Pancreas (tissue), 10 donors: ENCODE results near the gene AGPAT4. TPM values are rescaled to one million over a fixed set of nuclear protein-coding genes. Genes with fewer than 3 reads are reported as not detected.

Source experiments
- ATAC-seq, 4 donors: fragments of 200-7000 bp; cut with Tn5 transposase; one replicate each; pipeline versions ENCODE4 v1.8.0 to v1.9.1; 2020; ENCODE audit warnings: mild to moderate bottlenecking in 4 of 4, moderate library complexity in 4 of 4
- DNase-seq, 6 donors: peaks; one replicate each; pipeline ENCODE4 v3.0.0-alpha.2; 2020
- FAIRE-seq: peaks from 2 replicates; lab custom pipeline; 2012; peaks lifted over from hg19 to GRCh38; lab: Jason Lieb, UNC
- H3K27ac ChIP-seq, 4 donors: fragments of 200-600 bp; sonication (generic); 1 replicate in 3 of 4; 2 replicates in 1 of 4; pipeline versions ENCODE4 v1.5.0 to v1.8.0; 2020
- H3K27me3 ChIP-seq, 4 donors: fragments of 200-600 bp; one replicate each; pipeline ENCODE4 v1.8.0; 2021
- H3K36me3 ChIP-seq, 3 donors: fragments of 200-600 bp; sonication (generic) in 1 of 3; one replicate each; pipeline versions ENCODE4 v1.5.0 to v1.8.0; 2020 to 2021
- H3K4me1 ChIP-seq, 3 donors: fragments of 200-600 bp; one replicate each; pipeline ENCODE4 v1.8.0; 2021
- H3K4me3 ChIP-seq, 4 donors: fragments of 200-600 bp; sonication (generic) in 2 of 4; one replicate each; pipeline versions ENCODE4 v1.5.0 to v1.8.0; 2020 to 2021
- H3K9me3 ChIP-seq, 4 donors: fragments of 200-600 bp; one replicate each; pipeline ENCODE4 v1.8.0; 2021
- CTCF ChIP-seq, 4 donors: fragments of 200-600 bp; sonication (generic) in 3 of 4; IDR thresholded peaks; one replicate each; pipeline versions ENCODE4 v1.5.0 to v1.8.0; 2021; ENCODE audit warnings: antibody characterized with exemption in 4 of 4
- WGBS, 2 donors: extraction: QIAGEN DNeasy Blood & Tissue Kit; methylation state at CpG; one replicate each; pipeline ENCODE4 v1.1.7; 2013; 5-methylcytosine and 5-hydroxymethylcytosine counted together
- intact Hi-C, 3 donors: fragments of 100-400 bp; cut with DNase I; formaldehyde crosslinking; loops; one replicate each; pipeline versions ENCODE4 v1.11.1 to v1.14.2; 2022
- polyA plus RNA-seq, 2 donors: library from polyadenylated mRNA; stranded (reverse); fragments of 200-250 nt; gene quantifications; one replicate each; pipeline ENCODE4 v1.2.3, GENCODE V29; 2013
- total RNA-seq, 6 donors: library from RNA; stranded (reverse); fragmentation: NEBNext Ultra II Directional in 4 of 6; extraction: Animal tissue kit (Norgen Biotek cat#: 25700) in 4 of 6; gene quantifications; one replicate each; pipeline versions ENCODE4 v1.2.1 to v1.2.4, GENCODE V29; 2021 to 2023
- donor health status: healthy with polysubstance abuse.
- donor health status: DM: no; HTN: no; CAD: no; lungs with moderate emphysema.
- donor health status: DM: no; HTN: no; CAD: no.
- donor health status: control.
- donor health status: control.
- donor health status: Bipolar disorder and iron deficiency.
- donor health status: DM: yes; HTN: yes; CAD: no.
- donor health status: DM: no; HTN: no; CAD: no.
- donor health status: DM: no; HTN: no; CAD: no.
- donor health status: DM: yes; HTN: yes; CAD: no.

Gene AGPAT4
- total and polyA plus RNA-seq, 8 donors: 1.6 to 6.4 (median 2.3) TPM

DNA sequence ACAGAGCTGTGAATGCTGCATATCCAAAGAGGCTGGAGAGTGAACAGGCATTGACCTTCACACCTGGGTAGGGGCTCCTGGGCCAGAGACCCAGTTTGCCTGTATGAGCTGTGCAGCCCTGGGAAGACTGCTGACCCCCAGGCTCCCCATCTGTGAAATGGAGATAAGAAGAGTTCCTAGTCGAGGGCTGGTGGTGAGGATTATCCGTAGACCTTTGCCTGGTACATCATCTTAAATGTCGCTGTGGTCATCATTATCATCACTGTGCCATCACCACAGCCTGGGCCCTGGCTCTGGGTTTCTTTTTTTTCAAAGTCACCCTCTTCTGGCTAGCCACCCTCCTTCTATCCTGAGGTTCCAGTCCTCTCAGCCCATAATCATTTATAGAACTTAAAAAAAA lies 12.0 kb downstream of the AGPAT4 start:
- TF ChIP-seq CTCF (IDR thresholded peaks at IDR 0.05): no peak
- FAIRE-seq (no peak), ATAC-seq (no peak), DNase-seq (no peak)
- H3K4me3 ChIP-seq: no peak overlapping the region
- intact Hi-C loops: no loop called here
- 90 to 98% methylated on average over 3 of the region's 3 CpGs for WGBS, 2 donors
- H3K36me3 ChIP-seq: no peaks in the 10 kb centered on the region
- no peak overlapping the region for H3K27ac ChIP-seq
- no peaks in the 10 kb centered on the region for H3K4me1 ChIP-seq
- H3K9me3 ChIP-seq: no peaks in the 10 kb centered on the region
- H3K27me3 ChIP-seq: no peaks in the 10 kb centered on the region

- WGBS, 2 donors: 70 to 79% methylated on average over 8 of the region's 8 CpGs
- intact Hi-C loops: no loop called here
- no peaks in the 10 kb centered on the region for H3K27me3 ChIP-seq
- no peaks in the 10 kb centered on the region for H3K9me3 ChIP-seq
- H3K4me3 ChIP-seq: no peak overlapping the region
- FAIRE-seq: no peak
- no peak overlapping the region for H3K27ac ChIP-seq
- no peak for TF ChIP-seq CTCF (IDR thresholded peaks at IDR 0.05)
- ATAC-seq: no peak
- no peaks in the 10 kb centered on the region for H3K4me1 ChIP-seq
- DNase-seq: no peak
- H3K36me3 ChIP-seq: no peaks in the 10 kb centered on the region
Observed at GRCh38 chr6:161261325-161261724, 12.5 kb downstream of the AGPAT4 start.

GRCh38 chr6:161259302-161259701 lies 14.6 kb downstream of the AGPAT4 start:
- DNase-seq (no peak), FAIRE-seq (no peak), ATAC-seq (no peak)
- TF ChIP-seq CTCF (IDR thresholded peaks at IDR 0.05): no peak
- Histone ChIP-seq H3K9me3 (no peaks in the 10 kb centered on the region), H3K36me3 (no peaks in the 10 kb centered on the region), H3K4me1 (no peaks in the 10 kb centered on the region), H3K4me3 (no peak overlapping the region), H3K27ac (no peak overlapping the region), H3K27me3 (no peaks in the 10 kb centered on the region)
- intact Hi-C loops: no loop called here
- 93 to 96% methylated on average over 8 of the region's 8 CpGs for WGBS, 2 donors

DNA sequence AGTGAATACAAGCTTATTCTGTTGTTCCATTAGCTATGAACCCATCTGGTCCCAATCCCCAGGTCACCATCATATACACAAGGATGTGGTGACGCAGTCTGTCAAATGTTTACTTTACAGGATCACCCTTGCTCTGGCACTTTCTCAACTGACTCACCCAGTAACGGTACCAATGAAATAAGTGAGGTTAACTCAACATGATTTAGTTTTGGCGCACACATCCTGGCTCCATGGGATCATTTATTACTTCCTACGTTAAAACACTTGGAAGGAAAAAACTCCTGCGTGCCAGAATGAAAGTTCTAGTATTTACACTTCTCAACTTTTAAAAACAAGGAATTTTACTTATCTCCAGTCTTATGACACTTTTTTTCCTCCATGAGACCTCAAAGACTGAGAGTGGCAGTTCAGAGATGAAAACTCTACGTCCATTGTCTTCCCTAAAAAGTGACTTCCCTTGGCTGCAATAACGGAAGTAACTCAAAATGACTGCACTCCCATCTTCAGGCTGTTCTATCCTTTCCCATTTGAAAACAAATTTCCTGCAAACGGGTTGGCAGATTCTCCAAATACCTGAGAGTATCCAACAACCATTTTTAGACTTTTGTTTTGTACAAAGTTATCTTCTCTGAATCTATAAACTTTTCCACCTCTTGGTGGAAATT lies 15.9 kb downstream of the AGPAT4 start:
- no peaks in the 10 kb centered on the region for H3K27me3 ChIP-seq
- H3K9me3 ChIP-seq: no peaks in the 10 kb centered on the region
- no peak for TF ChIP-seq CTCF (IDR thresholded peaks at IDR 0.05)
- ATAC-seq (peak in 1 of 4 donors; percentile 35), FAIRE-seq (no peak), DNase-seq (no peak)
- intact Hi-C loops: no loop called here
- H3K27ac ChIP-seq: no peak overlapping the region
- H3K36me3 ChIP-seq: no peaks in the 10 kb centered on the region
- no peak overlapping the region for H3K4me3 ChIP-seq
- 61 to 71% methylated on average over 8 of the region's 8 CpGs for WGBS, 2 donors
- H3K4me1 ChIP-seq: no peaks in the 10 kb centered on the region

- Histone ChIP-seq H3K9me3 (no peaks in the 10 kb centered on the region), H3K36me3 (no peaks in the 10 kb centered on the region), H3K4me1 (no peaks in the 10 kb centered on the region), H3K27ac (no peak overlapping the region), H3K27me3 (no peaks in the 10 kb centered on the region), H3K4me3 (no peak overlapping the region)
- DNase-seq (no peak), ATAC-seq (no peak), FAIRE-seq (no peak)
- intact Hi-C loops: no loop called here
- 88 to 92% methylated on average over 13 of the region's 13 CpGs for WGBS, 2 donors
- TF ChIP-seq CTCF (IDR thresholded peaks at IDR 0.05): no peak
Observed at GRCh38 chr6:161256407-161256806, 17.5 kb downstream of the AGPAT4 start.
